Kidney epithelial cell (primary cell): Measurements from ENCODE around the gene LRRC8B. TPM values are rescaled to one million over a fixed set of nuclear protein-coding genes. Genes with fewer than 3 reads are reported as not detected.

Experiments
- DNase-seq: peaks from one replicate; pipeline ENCODE4 v3.0.0-alpha.2; 2010; ENCODE audit warnings: low read depth
- H3K27me3 ChIP-seq: 2 replicates; pipeline ENCODE4 v1.6.0; 2011; ENCODE audit warnings: low read length; ENCODE audit not compliant: control insufficient read depth, insufficient read depth
- H3K36me3 ChIP-seq: 2 replicates; pipeline ENCODE4 v1.5.1; 2011; ENCODE audit warnings: low read length; ENCODE audit not compliant: control insufficient read depth, insufficient read depth
- H3K4me3 ChIP-seq: 2 replicates; pipeline ENCODE4 v1.5.1; 2011; ENCODE audit warnings: low read depth, mild to moderate bottlenecking, control low read depth, low read length
- total RNA-seq: library from RNA; depleted of rRNA; stranded (reverse); fragments of >200 nt; gene quantifications from 2 replicates; pipeline ENCODE4 v1.2.3, GENCODE V29; 2015
- TF ChIP-seq, protein P1 (sequence below): IDR thresholded peaks from 2 replicates; pipeline ENCODE4 v1.5.1; 2011; ENCODE audit warnings: mild to moderate bottlenecking, moderate library complexity, low read length, control low read depth, inconsistent platforms; ENCODE audit not compliant: insufficient read depth, poor library complexity, severe bottlenecking

The LRRC8B gene
- total RNA-seq, 1 donor from 2014 or later = 8.9 TPM

DNA sequence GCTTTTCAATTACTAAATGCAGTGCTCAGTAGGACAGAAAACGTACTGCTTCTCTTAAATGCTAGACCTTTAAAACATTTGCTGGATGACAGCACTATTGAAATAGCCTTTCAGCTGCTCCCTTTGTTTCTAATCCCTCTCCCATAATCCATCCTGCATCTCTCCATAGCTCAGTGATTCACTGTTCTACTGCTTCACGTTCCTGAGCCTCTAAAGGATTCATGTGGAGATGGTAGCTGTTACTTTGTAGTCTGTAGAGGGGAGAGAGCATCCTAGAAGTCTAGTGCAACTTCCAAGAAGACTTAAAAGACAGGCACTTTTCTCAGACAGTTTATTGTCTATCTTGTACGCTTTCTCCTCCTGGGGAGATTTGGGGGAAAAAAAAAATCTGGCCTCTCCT lies 51.4 kb downstream of the LRRC8B start:
- no peaks in the 10 kb centered on the region for H3K27me3 ChIP-seq
- TF ChIP-seq, protein P1, sequence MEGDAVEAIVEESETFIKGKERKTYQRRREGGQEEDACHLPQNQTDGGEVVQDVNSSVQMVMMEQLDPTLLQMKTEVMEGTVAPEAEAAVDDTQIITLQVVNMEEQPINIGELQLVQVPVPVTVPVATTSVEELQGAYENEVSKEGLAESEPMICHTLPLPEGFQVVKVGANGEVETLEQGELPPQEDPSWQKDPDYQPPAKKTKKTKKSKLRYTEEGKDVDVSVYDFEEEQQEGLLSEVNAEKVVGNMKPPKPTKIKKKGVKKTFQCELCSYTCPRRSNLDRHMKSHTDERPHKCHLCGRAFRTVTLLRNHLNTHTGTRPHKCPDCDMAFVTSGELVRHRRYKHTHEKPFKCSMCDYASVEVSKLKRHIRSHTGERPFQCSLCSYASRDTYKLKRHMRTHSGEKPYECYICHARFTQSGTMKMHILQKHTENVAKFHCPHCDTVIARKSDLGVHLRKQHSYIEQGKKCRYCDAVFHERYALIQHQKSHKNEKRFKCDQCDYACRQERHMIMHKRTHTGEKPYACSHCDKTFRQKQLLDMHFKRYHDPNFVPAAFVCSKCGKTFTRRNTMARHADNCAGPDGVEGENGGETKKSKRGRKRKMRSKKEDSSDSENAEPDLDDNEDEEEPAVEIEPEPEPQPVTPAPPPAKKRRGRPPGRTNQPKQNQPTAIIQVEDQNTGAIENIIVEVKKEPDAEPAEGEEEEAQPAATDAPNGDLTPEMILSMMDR = no peak
- H3K36me3 ChIP-seq = no peaks in the 10 kb centered on the region
- DNase-seq = no peak
- H3K4me3 ChIP-seq = no peak overlapping the region

DNA sequence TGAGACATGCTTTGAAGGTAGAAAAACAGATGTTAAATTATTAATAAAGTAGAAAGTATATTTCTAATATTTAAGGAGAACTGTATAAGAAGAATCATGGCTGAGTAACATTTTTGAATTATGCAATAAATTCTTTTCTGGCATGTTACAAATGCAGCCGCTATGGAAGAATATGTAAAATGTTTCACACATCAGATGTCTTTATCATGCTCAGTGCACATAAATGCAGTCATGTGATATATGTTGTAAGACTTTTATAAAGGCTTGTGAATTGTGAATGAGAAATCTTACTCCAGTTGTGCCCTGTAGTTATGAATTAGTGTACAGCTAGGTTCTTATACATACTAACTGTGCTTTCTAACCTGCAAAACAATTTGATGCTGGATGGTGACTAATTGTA lies 53.5 kb downstream of the LRRC8B start:
- TF ChIP-seq, protein P1 = no peak
- no peaks in the 10 kb centered on the region for H3K36me3 ChIP-seq
- H3K27me3 ChIP-seq = no peaks in the 10 kb centered on the region
- no peak overlapping the region for H3K4me3 ChIP-seq
- no peak for DNase-seq

DNA sequence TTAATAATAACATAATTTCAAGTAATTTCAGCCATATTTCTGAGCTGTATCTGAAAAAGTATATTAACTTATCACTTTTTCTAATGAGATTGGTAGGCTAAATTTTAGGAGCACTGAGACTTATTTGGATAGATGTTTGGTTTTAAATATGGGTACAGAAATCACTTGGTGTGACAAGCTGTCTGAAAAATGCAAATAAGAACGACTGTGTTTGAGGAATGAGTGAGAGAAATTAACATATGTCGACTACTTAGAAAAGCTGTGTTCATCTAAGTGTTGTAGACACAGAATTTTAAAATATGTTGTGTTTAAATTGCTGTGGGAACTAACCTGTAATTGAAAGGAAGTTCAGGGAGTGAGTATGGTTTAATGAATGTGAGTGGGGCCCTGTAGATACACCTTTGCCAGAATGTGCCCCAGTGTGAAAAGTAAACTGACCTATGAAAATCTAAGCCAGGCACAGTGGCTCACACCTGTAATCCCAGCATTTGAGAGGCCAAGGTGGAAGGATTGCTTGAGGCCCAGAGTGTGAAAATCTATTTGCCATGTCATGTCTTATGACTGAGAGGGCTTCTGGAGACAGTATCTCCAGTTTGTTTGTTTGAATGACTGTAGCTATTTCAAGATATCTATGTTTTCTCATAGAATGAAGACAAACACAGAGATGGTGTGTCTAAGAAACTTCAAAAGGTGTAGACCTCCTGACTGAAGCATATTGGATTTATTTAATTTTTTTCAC lies 54.5 kb downstream of the LRRC8B start:
- DNase-seq = no peak
- no peaks in the 10 kb centered on the region for H3K36me3 ChIP-seq
- no peaks in the 10 kb centered on the region for H3K27me3 ChIP-seq
- TF ChIP-seq, protein P1 = no peak
- no peak overlapping the region for H3K4me3 ChIP-seq

DNA sequence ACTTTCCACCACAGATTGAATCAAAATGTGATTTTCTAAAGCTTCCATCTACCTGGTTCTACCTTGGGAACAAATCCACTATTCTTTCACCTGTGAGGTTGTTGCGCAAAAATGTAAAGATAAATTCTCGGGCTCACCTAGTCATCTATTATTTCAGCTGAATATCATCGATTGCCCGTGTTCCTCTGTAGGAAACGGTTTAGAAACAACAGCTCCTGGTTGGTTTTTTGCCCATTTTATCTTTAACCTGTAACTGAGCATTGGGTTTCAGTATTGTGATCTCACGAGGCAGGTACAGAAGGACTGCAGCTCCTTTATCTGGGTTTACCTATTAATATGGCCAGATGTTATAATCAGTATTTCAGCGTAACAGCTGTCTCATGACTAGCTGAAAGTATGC lies 55.4 kb downstream of the LRRC8B start:
- Histone ChIP-seq H3K27me3 (no peaks in the 10 kb centered on the region), H3K36me3 (no peaks in the 10 kb centered on the region), H3K4me3 (no peak overlapping the region)
- DNase-seq = no peak
- TF ChIP-seq, protein P1 = no peak

DNA sequence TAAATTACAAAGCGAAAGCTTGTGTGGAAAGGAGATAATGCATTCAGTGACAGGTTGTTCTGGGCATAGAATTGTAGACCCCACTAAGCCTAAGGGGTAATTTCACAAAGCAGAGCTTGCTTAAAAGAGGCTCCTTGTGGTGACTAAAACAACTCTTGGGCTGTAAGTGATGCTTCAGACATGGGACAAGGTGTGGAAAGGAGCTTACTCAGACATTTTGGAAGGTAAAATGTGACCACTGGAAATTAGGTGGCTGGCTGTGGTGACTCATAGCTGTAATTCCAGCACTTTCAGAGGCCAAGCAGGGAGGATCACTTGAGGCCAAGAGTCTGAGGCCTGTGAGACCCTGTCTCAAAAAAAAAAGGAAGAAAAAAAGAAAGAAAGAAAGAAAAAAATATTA lies 57.2 kb downstream of the LRRC8B start:
- H3K36me3 ChIP-seq = no peaks in the 10 kb centered on the region
- TF ChIP-seq, protein P1 = no peak
- no peaks in the 10 kb centered on the region for H3K27me3 ChIP-seq
- no peak overlapping the region for H3K4me3 ChIP-seq
- DNase-seq = no peak

DNA sequence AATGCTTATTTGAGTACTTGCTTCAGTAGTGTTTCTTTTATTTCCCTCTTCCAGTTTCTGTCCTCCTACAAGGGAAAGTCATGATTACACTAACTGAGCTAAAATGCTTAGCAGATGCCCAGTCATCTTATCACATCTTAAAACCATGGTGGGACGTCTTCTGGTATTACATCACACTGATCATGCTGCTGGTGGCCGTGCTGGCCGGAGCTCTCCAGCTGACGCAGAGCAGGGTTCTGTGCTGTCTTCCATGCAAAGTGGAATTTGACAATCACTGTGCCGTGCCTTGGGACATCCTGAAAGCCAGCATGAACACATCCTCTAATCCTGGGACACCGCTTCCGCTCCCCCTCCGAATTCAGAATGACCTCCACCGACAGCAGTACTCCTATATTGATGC lies 57.9 kb downstream of the LRRC8B start:
- H3K4me3 ChIP-seq = no peak overlapping the region
- DNase-seq = no peak
- TF ChIP-seq, protein P1 = no peak
- H3K27me3 ChIP-seq = no peaks in the 10 kb centered on the region
- H3K36me3 ChIP-seq = no peaks in the 10 kb centered on the region
